Hepatic stellate cell (primary cell): ENCODE data around the gene RASA3.

Source experiments
- DNase-seq: peaks from one replicate; pipeline ENCODE4 v3.0.0; 2011; ENCODE audit warnings: low spot score

The RASA3 gene

DNA sequence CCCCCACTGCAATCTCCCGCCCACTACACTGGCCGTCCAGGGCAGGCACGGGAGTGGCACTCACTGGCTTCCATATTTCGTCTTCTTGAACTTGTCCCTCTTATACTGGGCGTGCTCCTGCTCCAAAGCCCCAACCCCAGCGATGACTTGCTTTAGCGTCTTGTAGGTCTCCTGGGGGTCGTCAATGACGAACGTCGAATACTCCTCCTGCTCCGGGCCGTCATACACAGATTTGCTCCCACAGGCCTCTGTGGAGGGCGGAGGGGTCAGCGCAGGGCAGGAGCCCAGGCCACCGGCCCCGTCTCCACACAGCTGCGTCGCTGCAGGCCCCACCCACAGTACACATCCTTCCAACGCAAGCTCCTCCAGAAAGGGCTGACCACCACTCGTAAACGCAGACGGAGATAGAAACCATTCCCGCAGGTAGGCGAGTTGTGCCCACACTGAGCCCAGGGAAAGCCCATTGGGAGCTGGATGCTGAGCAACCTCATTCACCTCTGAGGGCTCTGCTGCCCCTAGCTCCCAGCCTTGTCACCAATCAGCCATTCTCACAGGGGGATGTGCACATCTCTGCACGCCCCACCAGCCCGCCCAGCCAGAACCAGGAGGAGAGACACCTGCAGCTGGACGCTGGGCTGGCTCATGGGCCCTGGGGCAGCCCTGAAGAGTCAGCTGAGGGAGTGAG, 150.7 kb downstream of the RASA3 start:
- DNase-seq: no peak

- DNase-seq: no peak
Measured at GRCh38 chr13:113981194-113981605, 151.2 kb downstream of the RASA3 start.

GRCh38 chr13:113980489-113981064, 151.8 kb downstream of the RASA3 start:
- DNase-seq: no peak

- no peak for DNase-seq
Measured at GRCh38 chr13:113979791-113980471, 152.5 kb downstream of the RASA3 start.

DNA sequence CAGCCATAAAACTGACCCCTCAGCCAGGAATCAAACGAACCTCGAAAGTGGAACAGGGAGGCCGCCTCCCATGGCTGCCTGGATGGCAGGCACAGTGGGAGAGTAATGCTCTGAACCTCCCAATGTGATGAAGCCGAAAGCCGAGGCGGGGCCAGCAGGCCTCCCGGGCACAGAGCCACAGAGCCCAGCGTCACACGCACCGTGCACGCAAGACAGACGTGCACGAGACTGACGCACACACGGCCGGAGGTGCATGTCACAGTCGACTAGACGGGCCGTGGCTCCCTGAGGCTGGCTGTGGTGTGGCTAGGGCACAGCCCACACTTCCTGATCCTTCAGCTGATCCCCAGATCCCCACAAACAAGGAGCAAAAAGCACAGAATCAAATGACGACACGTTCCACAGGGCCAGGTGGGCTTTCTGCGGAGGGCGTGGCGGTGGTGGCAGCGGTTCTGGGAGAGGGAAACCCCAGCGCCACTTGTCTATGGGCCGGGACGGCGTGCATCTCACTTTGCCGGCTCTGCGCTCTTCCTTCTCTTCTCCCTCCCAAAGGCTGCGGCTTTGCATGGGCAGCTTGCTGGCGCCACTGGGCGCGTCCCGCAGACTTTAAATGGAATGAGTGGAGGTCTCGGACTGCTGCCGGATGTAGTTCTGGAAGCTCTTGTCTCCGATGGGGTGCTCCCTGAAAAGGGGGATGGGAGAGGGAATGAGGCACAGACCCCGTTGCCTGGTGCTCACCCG, 153.5 kb downstream of the RASA3 start:
- no peak for DNase-seq

GRCh38 chr13:113977976-113978375, 154.4 kb downstream of the RASA3 start:
- DNase-seq: no peak

GRCh38 chr13:113976711-113977684, 155.4 kb downstream of the RASA3 start:
- peak; percentile 94 for DNase-seq

DNA sequence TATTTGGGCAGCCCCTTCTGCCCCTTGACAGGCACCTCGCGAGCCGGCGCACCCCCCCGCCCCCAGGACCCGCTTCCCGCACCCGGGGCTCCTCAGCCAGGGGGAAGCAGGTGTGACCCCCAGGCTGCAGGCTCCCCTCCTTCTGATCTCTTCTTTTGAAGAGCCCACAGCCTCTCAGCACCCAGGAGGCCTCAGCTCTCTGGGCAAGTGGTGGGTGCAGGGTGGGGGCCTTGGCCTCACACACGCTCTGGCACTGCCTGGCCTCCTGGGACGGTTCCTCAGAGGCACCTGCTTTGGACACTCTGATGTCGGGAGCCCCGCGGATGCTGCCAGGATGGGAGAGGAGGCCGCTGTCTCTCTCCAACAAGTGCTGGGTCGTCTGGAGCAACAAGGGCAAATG, 157.0 kb downstream of the RASA3 start:
- no peak for DNase-seq

GRCh38 chr13:113974304-113975281, 157.8 kb downstream of the RASA3 start:
- no peak for DNase-seq

DNA sequence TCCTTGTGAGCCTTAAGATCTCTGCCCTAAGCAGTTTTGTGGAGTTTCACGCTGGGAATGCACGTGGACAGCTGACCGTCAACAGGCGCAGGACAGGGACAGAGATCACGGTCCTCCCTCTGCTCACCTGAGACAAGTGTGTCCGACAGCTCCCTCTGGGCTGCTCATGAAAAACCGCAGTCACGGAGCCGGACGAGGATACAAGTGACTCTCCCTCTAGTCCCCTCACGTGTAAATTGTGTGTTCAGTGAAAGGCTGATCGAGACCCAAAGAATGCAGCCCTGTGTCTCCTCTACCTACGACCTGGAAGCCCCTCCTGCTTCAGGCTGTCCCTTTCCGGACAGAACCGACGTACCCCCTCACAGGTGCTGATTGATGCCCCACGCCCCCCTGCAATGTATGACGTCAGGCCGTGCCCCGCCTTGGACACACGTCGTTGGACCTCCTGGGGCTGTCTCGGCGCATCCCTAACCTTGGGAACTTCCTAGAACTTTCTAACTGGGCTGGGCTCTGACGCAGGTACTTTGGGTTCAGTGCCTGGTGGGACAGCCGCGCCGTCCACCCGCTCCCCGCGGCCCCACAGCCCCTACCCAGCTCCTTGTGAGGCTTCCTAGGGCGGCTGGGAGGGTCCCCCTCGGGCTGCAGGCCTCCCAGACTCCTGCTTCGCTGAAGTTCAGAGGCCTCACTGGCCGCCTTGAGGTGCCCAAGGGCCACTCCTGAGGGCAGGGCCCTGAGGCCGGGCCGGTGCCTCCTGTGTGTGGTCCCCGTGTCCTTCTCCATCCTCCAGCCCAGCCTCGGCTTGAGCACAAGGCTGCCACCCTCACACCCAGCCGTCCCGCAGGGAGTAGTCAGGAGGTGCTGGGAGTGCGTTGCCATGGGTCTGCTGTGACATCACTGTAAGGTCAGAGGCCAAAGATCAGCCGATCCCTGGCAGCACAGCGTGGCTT, 158.9 kb downstream of the RASA3 start, which contains the start of gene C13orf46:
TSS of gene C13orf46 (minus strand) at position 859 of the 947 bp plus-strand sequence. CDS start at position 780, 79 bp downstream.
- DNase-seq: no peak

- no peak for DNase-seq
Measured at GRCh38 chr13:113972451-113973217, 159.8 kb downstream of the RASA3 start.

- DNase-seq: no peak
Measured at GRCh38 chr13:113971471-113972231, 160.8 kb downstream of the RASA3 start.

- DNase-seq: no peak
Measured at GRCh38 chr13:113970810-113971470, 161.5 kb downstream of the RASA3 start.

- DNase-seq: no peak
Measured at GRCh38 chr13:113969973-113970611, 162.3 kb downstream of the RASA3 start.

DNA sequence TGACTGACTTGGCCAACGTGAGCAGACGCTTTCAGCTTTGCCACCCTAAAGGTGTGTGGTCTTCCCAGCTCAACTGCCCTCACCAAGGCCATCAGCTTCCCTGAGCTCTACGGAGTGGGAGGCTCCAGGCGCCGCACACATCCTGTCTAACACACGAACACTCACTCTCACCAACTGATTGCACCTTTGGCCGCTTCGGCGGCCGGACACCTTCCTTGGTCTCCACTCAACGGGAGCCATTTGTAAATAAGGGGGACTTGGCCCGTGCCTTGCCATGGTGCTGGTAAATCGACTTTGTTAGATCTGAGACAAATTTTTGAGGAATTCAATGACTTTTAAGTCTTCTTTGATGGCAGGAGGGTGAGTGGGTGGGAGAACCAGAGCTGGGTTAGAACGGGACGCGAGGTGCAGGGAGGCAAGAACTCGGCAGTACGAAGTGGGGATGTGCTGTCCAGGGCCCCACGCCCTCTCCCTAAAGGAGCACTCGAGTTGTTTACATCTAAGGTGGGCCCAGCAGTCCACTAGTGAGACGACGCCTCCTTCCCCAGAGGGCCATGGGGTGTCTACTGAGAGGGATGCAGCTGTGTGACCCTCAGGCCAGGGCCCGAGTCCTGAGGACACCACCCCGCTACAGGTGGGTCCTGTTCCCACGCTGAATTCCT, 163.0 kb downstream of the RASA3 start:
- no peak for DNase-seq
